C4-2B (cell line): Measurements from ENCODE around the gene ADAM12.

ENCODE experiments used
- ZFX ChIP-seq: fragments of 450-650 bp; IDR thresholded peaks from 2 replicates; pipeline ENCODE4 v1.6.1; 2017
- TF ChIP-seq, protein P1 (sequence below): fragments of 450-650 bp; conservative IDR thresholded peaks from 2 replicates; pipeline ENCODE4 v1.5.1; 2017; ENCODE audit warnings: mild to moderate bottlenecking

GRCh38 chr10:126373972-126374371 lies 14.3 kb downstream of the ADAM12 start:
- TF ChIP-seq, protein P1, sequence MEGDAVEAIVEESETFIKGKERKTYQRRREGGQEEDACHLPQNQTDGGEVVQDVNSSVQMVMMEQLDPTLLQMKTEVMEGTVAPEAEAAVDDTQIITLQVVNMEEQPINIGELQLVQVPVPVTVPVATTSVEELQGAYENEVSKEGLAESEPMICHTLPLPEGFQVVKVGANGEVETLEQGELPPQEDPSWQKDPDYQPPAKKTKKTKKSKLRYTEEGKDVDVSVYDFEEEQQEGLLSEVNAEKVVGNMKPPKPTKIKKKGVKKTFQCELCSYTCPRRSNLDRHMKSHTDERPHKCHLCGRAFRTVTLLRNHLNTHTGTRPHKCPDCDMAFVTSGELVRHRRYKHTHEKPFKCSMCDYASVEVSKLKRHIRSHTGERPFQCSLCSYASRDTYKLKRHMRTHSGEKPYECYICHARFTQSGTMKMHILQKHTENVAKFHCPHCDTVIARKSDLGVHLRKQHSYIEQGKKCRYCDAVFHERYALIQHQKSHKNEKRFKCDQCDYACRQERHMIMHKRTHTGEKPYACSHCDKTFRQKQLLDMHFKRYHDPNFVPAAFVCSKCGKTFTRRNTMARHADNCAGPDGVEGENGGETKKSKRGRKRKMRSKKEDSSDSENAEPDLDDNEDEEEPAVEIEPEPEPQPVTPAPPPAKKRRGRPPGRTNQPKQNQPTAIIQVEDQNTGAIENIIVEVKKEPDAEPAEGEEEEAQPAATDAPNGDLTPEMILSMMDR, result no peak
- no peak for TF ChIP-seq ZFX
